IPS-15b (cell line): ENCODE data around the gene FAM168A.

ENCODE experiments used
- H3K27me3 ChIP-seq: one replicate; pipeline ENCODE4 v1.6.1; 2013; ENCODE audit warnings: low read length; ENCODE audit not compliant: control insufficient read depth, insufficient read depth
- H3K36me3 ChIP-seq: one replicate; pipeline ENCODE4 v1.6.1; 2013; ENCODE audit warnings: low read length; ENCODE audit not compliant: control insufficient read depth, insufficient read depth
- H3K4me1 ChIP-seq: one replicate; pipeline ENCODE4 v1.6.1; 2013; ENCODE audit warnings: mild to moderate bottlenecking, low read length; ENCODE audit not compliant: control insufficient read depth, insufficient read depth
- H3K4me3 ChIP-seq: one replicate; pipeline ENCODE4 v1.5.1; 2013; ENCODE audit warnings: low read depth, low read length
- H3K9ac ChIP-seq: one replicate; pipeline ENCODE4 v1.6.1; 2013; ENCODE audit warnings: low read depth, mild to moderate bottlenecking, low read length
- H3K9me3 ChIP-seq: one replicate; pipeline ENCODE4 v1.6.1; 2013; ENCODE audit warnings: mild to moderate bottlenecking, low read length; ENCODE audit not compliant: control insufficient read depth, insufficient read depth

Gene FAM168A

GRCh38 chr11:73350908-73351636 is 246.8 kb downstream of the FAM168A start:
- Histone ChIP-seq H3K9me3 (no peaks in the 10 kb centered on the region), H3K9ac (no peak overlapping the region), H3K4me1 (no peaks in the 10 kb centered on the region), H3K36me3 (no peaks in the 10 kb centered on the region), H3K27me3 (no peaks in the 10 kb centered on the region), H3K4me3 (no peak overlapping the region)
